DND-41 (cell line): ENCODE data around the gene DDX39A.

Source experiments
- CTCF ChIP-seq: IDR thresholded peaks from 2 replicates; pipeline ENCODE4 v1.5.1; 2012; ENCODE audit warnings: borderline replicate concordance, low read length, moderate library complexity, mild to moderate bottlenecking; ENCODE audit not compliant: poor library complexity, severe bottlenecking; ENCODE audit errors: extremely low read depth
- EZH2 ChIP-seq: IDR thresholded peaks from 3 replicates; pipeline ENCODE4 v1.6.1; 2012; ENCODE audit warnings: borderline replicate concordance, low read depth, mild to moderate bottlenecking, moderate library complexity, low read length, inconsistent platforms; ENCODE audit not compliant: severe bottlenecking

GRCh38 chr19:14400951-14401431 is 18.1 kb downstream of the DDX39A start:
- no peak for TF ChIP-seq CTCF
- TF ChIP-seq EZH2 = no peak
